ENCODE data around the gene ENTPD8. TPM values are rescaled to one million over a fixed set of nuclear protein-coding genes. Genes with fewer than 3 reads are reported as not detected.

The ENTPD8 gene
- total RNA-seq, 1 experiment from 2014 or later = 0.97 TPM

DNA sequence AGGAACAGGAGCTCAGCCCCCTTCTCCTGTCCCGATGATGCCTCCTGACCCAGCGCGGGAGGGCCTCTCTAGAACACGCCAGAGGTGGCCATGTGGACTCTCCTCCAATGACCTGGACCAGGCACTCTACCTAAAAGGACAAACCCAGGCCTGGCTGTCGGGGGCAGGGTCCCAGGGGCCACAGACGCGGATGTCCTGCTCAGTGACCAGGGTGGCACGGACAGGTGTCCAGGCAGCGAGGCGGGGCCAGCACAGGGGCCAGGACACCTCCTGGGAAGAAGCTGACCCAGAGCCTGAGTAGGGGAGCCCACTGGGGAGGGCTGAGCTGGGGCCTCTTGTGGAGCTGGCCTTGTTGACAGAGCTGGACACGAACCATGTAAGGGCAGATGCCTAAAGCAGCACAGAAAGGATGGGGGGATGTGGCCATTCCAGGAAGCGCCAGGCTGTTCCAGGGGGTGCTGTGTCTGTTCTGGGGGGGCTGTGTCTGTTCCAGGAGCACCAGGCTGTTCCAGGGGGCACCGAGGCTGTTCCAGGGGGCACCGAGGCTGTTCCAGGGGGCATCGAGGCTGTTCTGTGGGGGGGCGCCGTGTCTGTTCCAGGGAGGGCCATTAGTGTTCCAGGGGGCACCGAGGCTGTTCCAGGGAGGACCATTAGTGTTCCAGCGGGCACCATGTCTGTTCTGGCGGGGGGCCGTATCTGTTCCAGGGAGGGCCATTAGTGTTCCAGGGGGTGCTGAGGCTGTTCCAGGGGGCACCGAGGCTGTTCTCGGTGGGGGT is 48.7 kb downstream of the ENTPD8 start:
- intact Hi-C loops (cut with micrococcal nuclease; ENCODE audit: unreplicated experiment) = no loop called here
- H3K36me3 Mint-ChIP-seq (ENCODE audit: insufficient read depth, unreplicated experiment) = no peaks in the 10 kb centered on the region
- no peaks in the 10 kb centered on the region for H3K27me3 Mint-ChIP-seq (ENCODE audit: unreplicated experiment)
- CTCF ChIA-PET = no interaction called here
- BruUV-seq (replicated peaks) = no TSS peak
- no peak for DNase-seq
- TF ChIP-seq, protein P1, sequence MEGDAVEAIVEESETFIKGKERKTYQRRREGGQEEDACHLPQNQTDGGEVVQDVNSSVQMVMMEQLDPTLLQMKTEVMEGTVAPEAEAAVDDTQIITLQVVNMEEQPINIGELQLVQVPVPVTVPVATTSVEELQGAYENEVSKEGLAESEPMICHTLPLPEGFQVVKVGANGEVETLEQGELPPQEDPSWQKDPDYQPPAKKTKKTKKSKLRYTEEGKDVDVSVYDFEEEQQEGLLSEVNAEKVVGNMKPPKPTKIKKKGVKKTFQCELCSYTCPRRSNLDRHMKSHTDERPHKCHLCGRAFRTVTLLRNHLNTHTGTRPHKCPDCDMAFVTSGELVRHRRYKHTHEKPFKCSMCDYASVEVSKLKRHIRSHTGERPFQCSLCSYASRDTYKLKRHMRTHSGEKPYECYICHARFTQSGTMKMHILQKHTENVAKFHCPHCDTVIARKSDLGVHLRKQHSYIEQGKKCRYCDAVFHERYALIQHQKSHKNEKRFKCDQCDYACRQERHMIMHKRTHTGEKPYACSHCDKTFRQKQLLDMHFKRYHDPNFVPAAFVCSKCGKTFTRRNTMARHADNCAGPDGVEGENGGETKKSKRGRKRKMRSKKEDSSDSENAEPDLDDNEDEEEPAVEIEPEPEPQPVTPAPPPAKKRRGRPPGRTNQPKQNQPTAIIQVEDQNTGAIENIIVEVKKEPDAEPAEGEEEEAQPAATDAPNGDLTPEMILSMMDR (IDR thresholded peaks at IDR 0.05; ENCODE audit: unreplicated experiment) = no peak
- H3K27ac Mint-ChIP-seq (ENCODE audit: unreplicated experiment) = no peak overlapping the region
- no peak overlapping the region for H3K4me3 Mint-ChIP-seq (ENCODE audit: low read depth, unreplicated experiment)
- H3K4me1 Mint-ChIP-seq (ENCODE audit: low read depth, unreplicated experiment) = no peaks in the 10 kb centered on the region
- peaks cover 2% of the 10 kb centered on the region for H3K9me3 Mint-ChIP-seq (ENCODE audit: low read depth, unreplicated experiment)

- Mint-ChIP-seq H3K9me3 (ENCODE audit: low read depth, unreplicated experiment) (no peaks in the 10 kb centered on the region), H3K27ac (ENCODE audit: unreplicated experiment) (no peak overlapping the region), H3K36me3 (ENCODE audit: insufficient read depth, unreplicated experiment) (no peaks in the 10 kb centered on the region), H3K4me3 (ENCODE audit: low read depth, unreplicated experiment) (no peak overlapping the region), H3K27me3 (ENCODE audit: unreplicated experiment) (no peaks in the 10 kb centered on the region), H3K4me1 (ENCODE audit: low read depth, unreplicated experiment) (no peaks in the 10 kb centered on the region)
- TF ChIP-seq, protein P1 (IDR thresholded peaks at IDR 0.05; ENCODE audit: unreplicated experiment) = no peak
- CTCF ChIA-PET = no interaction called here
- BruUV-seq (replicated peaks) = no TSS peak
- DNase-seq = no peak
- intact Hi-C loops (cut with micrococcal nuclease; ENCODE audit: unreplicated experiment) = no loop called here
These were observed 49.8 kb downstream of the ENTPD8 start for GRCh38 chr9:137391411-137391754.

- no peak overlapping the region for H3K27ac Mint-ChIP-seq (ENCODE audit: unreplicated experiment)
- intact Hi-C loops (cut with micrococcal nuclease; ENCODE audit: unreplicated experiment) = no loop called here
- no peak overlapping the region for H3K4me3 Mint-ChIP-seq (ENCODE audit: low read depth, unreplicated experiment)
- H3K4me1 Mint-ChIP-seq (ENCODE audit: low read depth, unreplicated experiment) = no peaks in the 10 kb centered on the region
- no peaks in the 10 kb centered on the region for H3K9me3 Mint-ChIP-seq (ENCODE audit: low read depth, unreplicated experiment)
- TF ChIP-seq, protein P1 (IDR thresholded peaks at IDR 0.05; ENCODE audit: unreplicated experiment) = no peak
- H3K27me3 Mint-ChIP-seq (ENCODE audit: unreplicated experiment) = no peaks in the 10 kb centered on the region
- CTCF ChIA-PET = interaction anchor here (0.7 kb wide), 1 partner anchor 70 kb away, joined by 3 read pairs; no protein-coding TSS in a partner anchor
- no peak for DNase-seq
- no peaks in the 10 kb centered on the region for H3K36me3 Mint-ChIP-seq (ENCODE audit: insufficient read depth, unreplicated experiment)
- BruUV-seq (replicated peaks) = no TSS peak
These were observed 50.4 kb downstream of the ENTPD8 start for GRCh38 chr9:137390553-137391410.

DNA sequence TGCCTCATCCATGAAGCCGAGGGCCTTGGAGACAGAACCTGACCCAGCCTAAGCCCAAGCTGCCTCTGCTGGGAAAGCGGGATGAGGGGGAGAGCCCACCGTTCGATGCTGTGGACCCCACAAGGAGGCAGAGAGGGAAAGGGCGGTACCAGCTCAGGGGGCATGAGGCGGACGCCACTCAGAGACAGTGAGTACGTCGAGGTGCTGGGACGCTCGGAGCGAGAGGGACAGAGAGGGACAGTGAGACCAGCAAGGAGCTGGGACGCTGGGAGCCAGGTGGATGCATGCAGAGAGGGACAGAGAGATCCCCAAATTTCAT is 51.8 kb downstream of the ENTPD8 start:
- Mint-ChIP-seq H3K9me3 (ENCODE audit: low read depth, unreplicated experiment) (no peaks in the 10 kb centered on the region), H3K4me3 (ENCODE audit: low read depth, unreplicated experiment) (no peak overlapping the region), H3K27ac (ENCODE audit: unreplicated experiment) (no peak overlapping the region), H3K36me3 (ENCODE audit: insufficient read depth, unreplicated experiment) (no peaks in the 10 kb centered on the region), H3K27me3 (ENCODE audit: unreplicated experiment) (no peaks in the 10 kb centered on the region), H3K4me1 (ENCODE audit: low read depth, unreplicated experiment) (no peaks in the 10 kb centered on the region)
- CTCF ChIA-PET = interaction anchor here (0.6 kb wide), 1 partner anchor 50 kb away, joined by 4 read pairs; no protein-coding TSS in a partner anchor
- no TSS peak for BruUV-seq (replicated peaks)
- no peak for DNase-seq
- intact Hi-C loops (cut with micrococcal nuclease; ENCODE audit: unreplicated experiment) = no loop called here
- TF ChIP-seq, protein P1 (IDR thresholded peaks at IDR 0.05; ENCODE audit: unreplicated experiment) = no peak
